Measurements from ENCODE around the gene SCGB1D1.

DNA sequence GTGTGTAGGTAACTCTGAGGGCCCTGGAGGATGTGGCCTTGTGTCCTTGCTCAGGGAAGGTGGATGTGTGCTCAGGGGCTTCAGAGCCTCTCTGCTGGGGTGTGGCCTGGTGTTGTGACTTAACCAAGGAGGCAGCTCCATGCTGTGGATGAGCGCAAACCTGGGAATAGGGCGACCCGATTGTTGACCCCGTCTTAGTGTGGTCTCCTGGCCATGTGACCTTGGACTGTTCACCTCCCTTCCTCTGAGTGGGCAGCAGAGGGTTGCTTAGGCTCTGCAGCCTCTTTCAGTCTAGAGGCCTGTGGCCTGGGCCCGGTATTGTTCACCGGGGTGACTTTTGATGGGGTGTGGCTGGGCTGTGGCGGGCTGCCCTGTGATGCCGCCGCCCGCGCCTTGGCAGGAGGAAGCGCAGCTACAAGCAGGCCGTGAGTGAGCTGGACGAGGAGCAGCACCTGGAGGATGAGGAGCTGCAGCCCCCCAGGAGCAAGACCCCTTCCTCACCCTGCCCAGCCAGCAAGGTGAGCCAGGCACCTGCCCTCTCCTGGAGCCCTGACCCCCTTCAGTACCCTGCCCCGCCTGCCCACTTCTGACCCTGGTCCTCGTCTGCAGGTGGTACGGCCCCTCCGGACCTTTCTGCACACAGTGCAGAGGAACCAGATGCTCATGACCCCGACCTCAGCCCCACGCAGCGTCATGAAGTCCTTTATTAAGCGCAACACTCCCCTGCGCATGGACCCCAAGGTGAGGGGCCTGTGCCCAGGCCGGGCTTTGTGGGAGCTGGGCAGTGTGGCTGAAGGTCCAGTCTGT is 49.5 kb upstream of the SCGB1D1 start:
- TF ChIP-seq REST (IDR thresholded peaks at IDR 0.05; ENCODE audit: insufficient read depth in 1 of 2, low read depth in 2 of 2, low read length in 2 of 2) = no peak
- no peak for TF ChIP-seq TAF1 (IDR thresholded peaks at IDR 0.05; ENCODE audit: borderline replicate concordance, insufficient read depth, low read length)
- no peak for TF ChIP-seq POLR2AphosphoS5 (IDR thresholded peaks at IDR 0.05; ENCODE audit: low read depth, low read length)
- TF ChIP-seq FOXP2 (optimal IDR thresholded peaks at IDR 0.05; ENCODE audit: borderline replicate concordance, extremely low read depth, extremely low read length, insufficient read depth) = no peak

All from PFSK-1 (cell line).